ENCODE measurements around the gene STX12. TPM values are rescaled to one million over a fixed set of nuclear protein-coding genes. Genes with fewer than 3 reads are reported as not detected.
A peak's percentile ranks its signal among the peaks of the same experiment; 100 is the strongest.

Gene STX12
- total and polyA plus RNA-seq, 8 donors = 49.5 to 79.3 (median 55.9) TPM

- peaks cover 8 to 17% of the 10 kb centered on the region in 2 donors for H3K4me1 ChIP-seq
- H3K36me3 ChIP-seq = peaks cover 0 to 22% of the 10 kb centered on the region in 2 donors
- DNase-seq (peak in 3 of 4 donors; percentile 55 to 71 (median 60)), ATAC-seq (peak; percentile 24)
- no peak for TF ChIP-seq CTCF (IDR thresholded peaks at IDR 0.05)
- no peaks in the 10 kb centered on the region for H3K9me3 ChIP-seq
- H3K4me3 ChIP-seq = peak overlapping the region; percentile 88 to 92
- H3K27ac ChIP-seq = peak overlapping the region; percentile 88 to 95
- intact Hi-C loops (cut with DNase I) = no loop called here
- H3K27me3 ChIP-seq = no peaks in the 10 kb centered on the region
Measured at GRCh38 chr1:27726173-27727044, 46.6 kb upstream of the STX12 start.

- H3K4me3 ChIP-seq = peak overlapping the region in 1 of 2 donors; percentile 88
Measured at GRCh38 chr1:27727126-27727525, 45.9 kb upstream of the STX12 start.

GRCh38 chr1:27736252-27736651 is 36.8 kb upstream of the STX12 start:
- no peaks in the 10 kb centered on the region for H3K9me3 ChIP-seq

More at GRCh38 chr1:27727126-27727525, 45.9 kb upstream of the STX12 start:
- Histone ChIP-seq H3K4me1 (peaks cover 8 to 17% of the 10 kb centered on the region in 2 donors), H3K27ac (peak overlapping the region in 1 of 2 donors; percentile 95), H3K9me3 (no peaks in the 10 kb centered on the region), H3K36me3 (peaks cover 0 to 22% of the 10 kb centered on the region in 2 donors), H3K27me3 (no peaks in the 10 kb centered on the region)
- DNase-seq (no peak), ATAC-seq (no peak)
- no peak for TF ChIP-seq CTCF (IDR thresholded peaks at IDR 0.05)
- intact Hi-C loops (cut with DNase I) = no loop called here

GRCh38 chr1:27741121-27741520 is 31.9 kb upstream of the STX12 start:
- Histone ChIP-seq H3K27me3 (no peaks in the 10 kb centered on the region), H3K27ac (no peak overlapping the region), H3K4me1 (no peaks in the 10 kb centered on the region), H3K36me3 (peaks cover 4 to 71% of the 10 kb centered on the region in 2 donors), H3K4me3 (no peak overlapping the region), H3K9me3 (no peaks in the 10 kb centered on the region)
- ATAC-seq (no peak), DNase-seq (no peak)
- no peak for TF ChIP-seq CTCF (IDR thresholded peaks at IDR 0.05)
- intact Hi-C loops (cut with DNase I) = no loop called here

More at GRCh38 chr1:27736252-27736651, 36.8 kb upstream of the STX12 start:
- Histone ChIP-seq H3K27ac (no peak overlapping the region), H3K27me3 (no peaks in the 10 kb centered on the region), H3K36me3 (peaks cover 0 to 81% of the 10 kb centered on the region in 2 donors), H3K4me1 (no peaks in the 10 kb centered on the region), H3K4me3 (no peak overlapping the region)
- no peak for ATAC-seq
- no peak for TF ChIP-seq CTCF (IDR thresholded peaks at IDR 0.05)
- intact Hi-C loops (cut with DNase I) = no loop called here
- DNase-seq = no peak

- TF ChIP-seq CTCF (IDR thresholded peaks at IDR 0.05) = no peak
- H3K4me3 ChIP-seq = no peak overlapping the region
- no peaks in the 10 kb centered on the region for H3K4me1 ChIP-seq
- intact Hi-C loops (cut with DNase I) = no loop called here
- no peak overlapping the region for H3K27ac ChIP-seq
- no peaks in the 10 kb centered on the region for H3K27me3 ChIP-seq
- no peak for DNase-seq
- H3K36me3 ChIP-seq = peaks cover 4 to 70% of the 10 kb centered on the region in 2 donors
- no peak for ATAC-seq
- no peaks in the 10 kb centered on the region for H3K9me3 ChIP-seq
Measured at GRCh38 chr1:27744556-27744955, 28.5 kb upstream of the STX12 start.

Data from left lung (tissue), 10 donors.